SJSA1 (cell line): ENCODE measurements around the gene NFIA. TPM values are rescaled to one million over a fixed set of nuclear protein-coding genes. Genes with fewer than 3 reads are reported as not detected.

Experiments used
- DNase-seq, 2 experiments: peaks; one replicate each; pipeline ENCODE4 v3.0.0-alpha.2; 2015 to 2020; ENCODE audit warnings: low spot score in 2 of 2, low read depth in 1 of 2
- H3K27ac ChIP-seq: fragments of 250-450 bp; sonication (Bioruptor Pico); 2 replicates; pipeline ENCODE4 v1.5.1; 2020; ENCODE audit warnings: mild to moderate bottlenecking, moderate library complexity
- H3K27me3 ChIP-seq: fragments of 250-450 bp; sonication (Bioruptor Pico); replicated peaks from 2 replicates; pipeline ENCODE4 v1.5.1; 2020; ENCODE audit warnings: mild to moderate bottlenecking, moderate library complexity
- H3K36me3 ChIP-seq: fragments of 250-450 bp; sonication (Bioruptor Pico); 2 replicates; pipeline ENCODE4 v1.5.1; 2020; ENCODE audit warnings: mild to moderate bottlenecking
- H3K4me1 ChIP-seq: fragments of 250-450 bp; sonication (Bioruptor Pico); replicated peaks from 2 replicates; pipeline ENCODE4 v1.6.1; 2021; ENCODE audit warnings: mild to moderate bottlenecking
- H3K4me3 ChIP-seq: fragments of 250-450 bp; sonication (Bioruptor Pico); 2 replicates; pipeline ENCODE4 v1.5.1; 2020; ENCODE audit warnings: mild to moderate bottlenecking
- H3K9me3 ChIP-seq: fragments of 250-450 bp; sonication (Bioruptor Pico); replicated peaks from 2 replicates; pipeline ENCODE4 v1.5.1; 2020; ENCODE audit warnings: mild to moderate bottlenecking
- total RNA-seq: library from RNA; depleted of rRNA; stranded (reverse); fragments of >200 nt; shearing (Covaris generic); gene quantifications from 2 replicates; pipeline ENCODE4 v1.2.3, GENCODE V29; 2014; rRNA removed

NFIA gene
- 0.74 and 0.81 TPM in 2 replicates for total RNA-seq

DNA sequence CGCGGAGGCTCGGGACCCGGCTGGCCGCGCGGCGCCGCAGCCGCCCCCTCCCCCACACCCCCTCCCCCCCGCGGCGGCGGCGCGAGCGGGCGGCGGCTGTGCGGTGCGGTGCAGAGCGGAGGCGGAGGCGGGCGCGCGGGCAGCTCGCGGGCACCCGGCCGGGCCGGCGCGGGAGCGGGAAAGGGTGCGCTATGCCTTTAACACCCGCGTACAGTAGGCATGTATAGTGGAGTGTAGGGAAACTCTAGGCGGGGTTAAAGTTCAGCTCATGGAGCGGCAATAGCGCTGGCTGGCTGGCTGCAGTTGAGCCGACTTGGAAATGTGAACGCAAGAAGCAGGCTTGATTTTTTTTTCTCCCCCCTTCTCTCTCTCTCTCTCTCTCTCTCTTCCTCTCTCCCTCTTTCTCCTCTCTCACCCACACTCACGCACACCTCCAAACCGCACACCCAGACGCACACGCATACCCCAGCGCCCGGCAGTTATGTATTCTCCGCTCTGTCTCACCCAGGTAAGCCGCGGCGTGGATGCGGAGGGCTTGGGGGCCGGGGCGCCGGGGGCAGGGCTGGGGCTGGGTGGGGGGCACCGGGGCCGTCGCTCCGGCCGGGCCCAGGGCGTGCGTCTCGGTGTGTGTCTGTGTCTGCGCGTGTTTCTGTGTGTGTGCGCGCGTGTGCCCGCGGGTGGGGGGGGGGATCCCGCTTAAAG lies at the start of gene NFIA:
Gene NFIA, plus strand, starts transcription at position 251 of the 702 bp plus-strand sequence.
- peak within 1 kb of the TSS; percentile 65 for H3K4me3 ChIP-seq
- H3K27ac ChIP-seq = no peak within 1 kb of the TSS
- peaks cover 18% of the 10 kb centered on the region for H3K27me3 ChIP-seq
- H3K36me3 ChIP-seq = no peaks in the 10 kb centered on the region
- no peaks in the 10 kb centered on the region; the same call in 1 of the 2 replicates for H3K9me3 ChIP-seq
- H3K4me1 ChIP-seq = peaks cover 27% of the 10 kb centered on the region
- peak in 1 of 2 experiments; percentile 34 for DNase-seq

DNA sequence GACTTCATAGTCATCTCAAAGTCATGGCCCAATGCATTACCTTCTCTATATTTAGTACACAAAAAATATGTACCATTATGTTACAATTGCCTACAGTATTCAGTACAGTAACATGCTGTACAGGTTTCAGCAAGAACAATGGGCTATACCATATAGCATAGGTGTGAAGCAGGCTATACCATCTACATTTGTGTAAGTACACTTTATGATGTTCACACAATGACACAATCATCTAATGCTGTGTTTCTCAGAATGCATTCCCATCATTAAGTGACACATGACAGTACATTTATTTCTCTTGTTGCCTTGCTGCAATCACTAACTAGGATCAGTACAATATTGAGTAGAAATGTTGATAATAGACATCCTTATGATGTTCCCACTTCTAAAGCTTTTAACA lies 46.5 kb upstream of the NFIA start:
- Histone ChIP-seq H3K27ac (no peak overlapping the region), H3K4me1 (no peaks in the 10 kb centered on the region), H3K27me3 (no peaks in the 10 kb centered on the region), H3K9me3 (no peaks in the 10 kb centered on the region), H3K36me3 (no peaks in the 10 kb centered on the region), H3K4me3 (no peak overlapping the region)
- no peak for DNase-seq

DNA sequence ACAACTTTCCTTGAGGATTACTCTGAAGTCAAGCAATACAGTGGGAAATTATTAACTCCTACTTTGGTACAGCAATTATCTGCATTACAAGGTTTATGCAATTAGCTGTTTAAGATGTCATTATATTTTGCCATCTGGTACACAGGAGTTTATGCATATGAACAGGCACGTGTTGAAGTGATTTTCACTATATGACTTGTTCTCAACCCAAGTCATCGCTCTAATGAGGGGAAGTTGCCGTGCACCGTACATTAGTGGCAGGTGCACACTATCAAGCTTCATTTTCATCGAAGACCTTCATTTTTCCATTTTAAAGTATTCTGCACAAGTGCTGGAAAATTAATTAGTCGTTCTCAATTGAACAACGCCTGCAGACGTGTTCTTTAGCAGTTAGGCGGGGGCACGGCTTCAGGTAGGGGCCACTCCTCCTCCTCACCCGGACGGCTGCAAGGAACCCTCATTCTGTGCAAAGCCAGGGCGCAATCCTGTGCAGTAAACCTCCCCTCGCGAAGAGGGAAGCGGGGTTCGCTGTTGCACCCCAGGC lies 39.8 kb upstream of the NFIA start:
- Histone ChIP-seq H3K4me1 (peaks cover 6% of the 10 kb centered on the region), H3K27ac (no peak overlapping the region), H3K9me3 (no peaks in the 10 kb centered on the region), H3K4me3 (no peak overlapping the region), H3K27me3 (peaks cover 9% of the 10 kb centered on the region; the same call in 1 of the 2 replicates), H3K36me3 (no peaks in the 10 kb centered on the region)
- no peak for DNase-seq

DNA sequence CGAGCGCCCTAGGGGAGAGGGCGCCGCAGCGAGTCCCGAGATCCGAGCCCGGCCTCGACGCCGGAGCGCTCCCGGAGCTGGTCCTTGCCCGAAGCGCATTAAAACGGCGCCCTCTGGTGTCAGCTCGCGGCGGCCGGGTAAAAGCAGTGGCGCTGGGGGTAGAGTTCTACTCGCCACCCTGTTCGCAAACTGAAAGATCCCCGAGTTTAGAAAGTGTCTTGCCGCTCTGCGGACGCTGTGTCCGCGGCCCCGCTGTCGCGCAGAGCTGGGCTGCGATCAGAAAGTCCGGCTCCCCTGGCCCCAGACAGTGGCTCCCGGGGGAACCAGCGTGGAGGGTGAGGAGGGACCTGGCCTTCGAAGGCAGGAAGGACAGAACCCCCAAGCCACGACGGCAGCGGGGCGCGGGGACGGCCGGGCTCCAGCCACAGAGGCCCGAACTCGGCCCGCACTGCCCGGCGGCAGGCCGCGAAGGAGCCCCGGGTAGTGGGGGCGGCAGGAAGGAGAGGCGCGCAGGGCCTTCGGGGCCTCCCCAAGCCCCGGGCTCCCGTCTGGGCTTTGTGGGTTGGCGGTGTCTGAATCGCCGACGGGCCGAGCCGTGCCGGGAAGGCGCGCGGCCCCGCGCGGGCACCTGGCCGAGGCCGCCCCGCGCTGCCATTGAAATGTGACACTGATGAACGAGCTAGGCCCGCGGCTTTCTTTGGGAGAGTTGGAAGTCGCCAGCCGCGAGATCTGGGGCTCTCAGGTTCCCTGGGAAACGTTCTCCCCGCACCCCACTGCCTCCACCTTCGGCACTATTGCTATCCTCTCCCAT lies 39.1 kb upstream of the NFIA start:
- Histone ChIP-seq H3K27me3 (peaks cover 9% of the 10 kb centered on the region; the same call in 1 of the 2 replicates), H3K4me3 (no peak overlapping the region), H3K36me3 (no peaks in the 10 kb centered on the region), H3K4me1 (peaks cover 6% of the 10 kb centered on the region), H3K27ac (no peak overlapping the region), H3K9me3 (no peaks in the 10 kb centered on the region)
- peak; percentile 34 to 66 for DNase-seq

DNA sequence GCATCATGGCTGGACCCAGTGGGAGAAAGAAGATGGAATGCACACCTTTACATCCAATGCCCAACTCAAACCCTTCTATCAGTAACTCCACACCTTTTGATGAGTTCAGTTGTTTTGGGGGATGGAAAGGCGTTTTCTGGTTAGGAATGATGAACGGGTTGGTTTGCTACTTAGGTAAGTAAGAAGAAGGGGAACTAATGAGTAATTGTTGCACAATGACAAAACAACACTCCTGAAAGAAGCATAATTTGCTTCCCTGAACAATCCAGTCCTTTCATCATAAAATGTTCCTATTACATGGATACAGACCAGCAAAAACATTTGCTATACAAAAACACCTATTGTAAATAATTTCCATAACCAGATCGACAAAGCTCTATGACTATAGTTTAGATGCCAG lies 35.9 kb upstream of the NFIA start:
- peaks cover 22% of the 10 kb centered on the region for H3K27me3 ChIP-seq
- H3K4me3 ChIP-seq = no peak overlapping the region
- H3K4me1 ChIP-seq = peaks cover 14% of the 10 kb centered on the region
- no peaks in the 10 kb centered on the region for H3K36me3 ChIP-seq
- H3K9me3 ChIP-seq = no peaks in the 10 kb centered on the region
- H3K27ac ChIP-seq = no peak overlapping the region
- DNase-seq = no peak

DNA sequence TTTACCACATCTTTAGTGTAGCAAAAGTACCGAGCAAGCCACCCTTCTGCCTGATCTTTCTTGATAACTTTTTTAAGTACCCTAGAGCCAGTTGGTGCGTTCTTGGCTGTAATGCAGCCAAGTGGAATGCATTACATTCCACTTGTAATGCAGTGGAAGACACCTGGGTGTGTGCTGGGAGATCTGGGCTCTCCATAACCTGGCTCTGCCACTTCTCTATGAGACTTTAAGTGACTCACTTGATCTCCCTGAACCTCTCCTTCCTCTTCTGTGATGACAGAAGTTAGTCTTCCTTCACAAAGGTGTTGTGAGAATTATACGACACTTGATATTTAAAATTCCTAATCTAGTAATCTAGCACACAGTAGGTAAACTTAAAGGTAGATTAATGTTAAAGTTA lies 35.3 kb upstream of the NFIA start:
- peaks cover 26% of the 10 kb centered on the region for H3K27me3 ChIP-seq
- no peak overlapping the region for H3K4me3 ChIP-seq
- no peaks in the 10 kb centered on the region for H3K9me3 ChIP-seq
- H3K36me3 ChIP-seq = no peaks in the 10 kb centered on the region
- no peak for DNase-seq
- H3K27ac ChIP-seq = no peak overlapping the region
- H3K4me1 ChIP-seq = peaks cover 14% of the 10 kb centered on the region

GRCh38 chr1:61049850-61050540 lies 32.4 kb upstream of the NFIA start:
- no peaks in the 10 kb centered on the region for H3K36me3 ChIP-seq
- peaks cover 8% of the 10 kb centered on the region for H3K4me1 ChIP-seq
- H3K4me3 ChIP-seq = peak overlapping the region; percentile 42
- peak; percentile 68 to 81 for DNase-seq
- no peaks in the 10 kb centered on the region for H3K9me3 ChIP-seq
- H3K27ac ChIP-seq = no peak overlapping the region
- H3K27me3 ChIP-seq = peaks cover 19% of the 10 kb centered on the region

- Histone ChIP-seq H3K27ac (no peak overlapping the region), H3K4me3 (peak overlapping the region; percentile 42), H3K27me3 (peaks cover 19% of the 10 kb centered on the region), H3K36me3 (no peaks in the 10 kb centered on the region), H3K9me3 (no peaks in the 10 kb centered on the region), H3K4me1 (peaks cover 8% of the 10 kb centered on the region)
- DNase-seq = no peak
Measured at GRCh38 chr1:61050541-61051442, 31.6 kb upstream of the NFIA start.

DNA sequence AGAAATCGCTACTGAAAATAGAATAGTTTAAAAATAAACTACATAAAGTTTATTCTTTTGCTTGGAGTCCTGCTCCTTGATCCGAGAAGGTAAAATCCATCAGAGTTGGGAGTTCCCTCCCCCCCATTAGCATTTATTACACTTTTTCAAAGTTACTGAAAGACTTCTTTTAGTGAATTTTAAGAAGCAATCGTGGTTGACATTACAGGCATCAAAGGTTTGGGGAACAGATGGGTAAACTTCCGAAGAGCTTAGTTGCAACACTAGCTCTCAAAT lies 31.0 kb upstream of the NFIA start:
- H3K4me1 ChIP-seq = peaks cover 8% of the 10 kb centered on the region
- H3K4me3 ChIP-seq = no peak overlapping the region; the same call in 1 of the 2 replicates
- no peak overlapping the region for H3K27ac ChIP-seq
- H3K27me3 ChIP-seq = peaks cover 23% of the 10 kb centered on the region
- no peak for DNase-seq
- no peaks in the 10 kb centered on the region for H3K36me3 ChIP-seq
- no peaks in the 10 kb centered on the region for H3K9me3 ChIP-seq

GRCh38 chr1:61051719-61052394 lies 30.5 kb upstream of the NFIA start:
- no peak overlapping the region for H3K27ac ChIP-seq
- peaks cover 23% of the 10 kb centered on the region for H3K27me3 ChIP-seq
- peaks cover 10% of the 10 kb centered on the region for H3K4me1 ChIP-seq
- no peak overlapping the region for H3K4me3 ChIP-seq
- no peaks in the 10 kb centered on the region for H3K36me3 ChIP-seq
- DNase-seq = no peak
- no peaks in the 10 kb centered on the region for H3K9me3 ChIP-seq

DNA sequence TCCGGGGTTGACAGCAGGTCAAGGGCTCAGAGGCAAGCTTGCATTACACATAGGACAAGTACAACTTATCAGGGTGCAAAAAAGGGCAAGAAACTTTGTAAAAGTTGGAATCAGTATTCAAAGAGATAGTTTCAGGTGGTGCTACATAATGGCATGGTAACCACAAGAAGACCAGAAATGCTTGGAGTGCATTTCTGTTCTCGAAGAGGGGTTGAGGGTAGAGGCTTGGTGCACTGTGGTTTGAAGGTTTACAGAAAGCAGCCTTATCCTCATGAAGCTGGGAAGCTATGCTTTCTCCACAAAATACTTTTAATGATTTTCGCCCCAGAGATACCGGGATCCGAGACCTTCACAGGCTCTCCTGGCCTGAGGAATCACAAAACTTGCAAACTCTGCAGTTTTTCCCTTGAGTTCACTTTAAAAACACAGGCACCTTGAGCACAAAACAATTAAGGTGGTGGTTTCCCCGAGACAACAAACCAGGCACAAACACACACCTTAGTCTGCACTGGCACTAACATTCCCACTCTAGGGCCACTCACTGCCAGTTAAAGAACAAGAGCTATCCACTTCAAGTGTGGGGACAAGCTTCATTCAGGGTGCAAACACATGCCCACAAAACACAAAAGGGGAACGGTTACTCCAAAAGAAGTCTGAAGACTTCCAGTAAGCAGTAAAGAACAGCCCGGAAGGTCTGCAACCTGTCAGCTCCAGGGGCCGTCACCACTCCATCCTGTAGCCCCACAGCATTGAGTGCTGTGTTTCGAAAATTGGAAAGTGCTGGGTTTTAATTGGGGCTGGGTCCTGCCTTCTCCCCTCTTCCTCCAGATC lies 29.8 kb upstream of the NFIA start:
- DNase-seq = no peak
- peaks cover 13% of the 10 kb centered on the region for H3K4me1 ChIP-seq
- H3K36me3 ChIP-seq = no peaks in the 10 kb centered on the region
- no peaks in the 10 kb centered on the region for H3K9me3 ChIP-seq
- H3K27me3 ChIP-seq = peaks cover 23% of the 10 kb centered on the region
- H3K4me3 ChIP-seq = no peak overlapping the region
- no peak overlapping the region for H3K27ac ChIP-seq

GRCh38 chr1:61053226-61053711 lies 29.1 kb upstream of the NFIA start:
- H3K4me3 ChIP-seq = no peak overlapping the region
- no peak for DNase-seq
- H3K36me3 ChIP-seq = no peaks in the 10 kb centered on the region
- H3K9me3 ChIP-seq = no peaks in the 10 kb centered on the region
- peaks cover 23% of the 10 kb centered on the region for H3K27me3 ChIP-seq
- no peak overlapping the region for H3K27ac ChIP-seq
- H3K4me1 ChIP-seq = peaks cover 13% of the 10 kb centered on the region
